ENCODE data around the gene AVPI1.
"Not testable (repeated sequence)": the region's sequence is repeated elsewhere in the genome, so short reads cannot be mapped to it uniquely, and the experiment has no call there.

The AVPI1 gene

GRCh38 chr10:97682042-97682441, 5.0 kb downstream of the AVPI1 start:
- DNase-seq (ENCODE audit: low read depth) = no peak

GRCh38 chr10:97679594-97679993, 7.4 kb downstream of the AVPI1 start:
- no peak for DNase-seq (ENCODE audit: low read depth)

GRCh38 chr10:97676770-97677581, 10.1 kb downstream of the AVPI1 start:
- peak; percentile 14 for DNase-seq (ENCODE audit: low read depth)

- DNase-seq (ENCODE audit: low read depth) = no peak
These were observed 11.8 kb downstream of the AVPI1 start for GRCh38 chr10:97675222-97675621.

GRCh38 chr10:97673736-97674525, 13.1 kb downstream of the AVPI1 start:
- DNase-seq (ENCODE audit: low read depth) = no peak

GRCh38 chr10:97669571-97669970, 17.5 kb downstream of the AVPI1 start:
- DNase-seq (ENCODE audit: low read depth) = no peak

GRCh38 chr10:97667463-97667862, 19.6 kb downstream of the AVPI1 start:
- no peak for DNase-seq (ENCODE audit: low read depth)

- DNase-seq (ENCODE audit: low read depth) = no peak
These were observed 20.0 kb downstream of the AVPI1 start for GRCh38 chr10:97666992-97667391.

- DNase-seq (ENCODE audit: low read depth) = no peak
These were observed 22.7 kb downstream of the AVPI1 start for GRCh38 chr10:97664282-97664850.

GRCh38 chr10:97659589-97659988, 27.5 kb downstream of the AVPI1 start:
- DNase-seq (ENCODE audit: low read depth) = no peak

- DNase-seq (ENCODE audit: low read depth) = no peak
These were observed 30.3 kb downstream of the AVPI1 start for GRCh38 chr10:97656777-97657176.

- no peak for DNase-seq (ENCODE audit: low read depth)
These were observed 35.3 kb downstream of the AVPI1 start for GRCh38 chr10:97651773-97652172.

GRCh38 chr10:97650726-97651125, 36.3 kb downstream of the AVPI1 start:
- DNase-seq (ENCODE audit: low read depth) = no peak

GRCh38 chr10:97649405-97649750, 37.7 kb downstream of the AVPI1 start:
- DNase-seq (ENCODE audit: low read depth) = not testable (repeated sequence)

GRCh38 chr10:97648562-97649404, 38.3 kb downstream of the AVPI1 start:
- DNase-seq (ENCODE audit: low read depth) = no peak

- no peak for DNase-seq (ENCODE audit: low read depth)
These were observed 39.5 kb downstream of the AVPI1 start for GRCh38 chr10:97647556-97647955.

- DNase-seq (ENCODE audit: low read depth) = no peak
These were observed 42.1 kb downstream of the AVPI1 start for GRCh38 chr10:97644936-97645335.

GRCh38 chr10:97643441-97643985, 43.5 kb downstream of the AVPI1 start:
- DNase-seq (ENCODE audit: low read depth) = no peak

- DNase-seq (ENCODE audit: low read depth) = not testable (repeated sequence)
These were observed 44.4 kb downstream of the AVPI1 start for GRCh38 chr10:97642471-97643159.

- peak; percentile 15 for DNase-seq (ENCODE audit: low read depth)
These were observed 45.9 kb downstream of the AVPI1 start for GRCh38 chr10:97640868-97641811.

Data from stimulated activated CD8-positive, alpha-beta memory T cell treated with anti-CD3 and anti-CD28 coated beads, Interleukin-4, amount 100 ng/mL, for 24 hours (primary cell).